ENCODE data around the gene INHBA.

DNA sequence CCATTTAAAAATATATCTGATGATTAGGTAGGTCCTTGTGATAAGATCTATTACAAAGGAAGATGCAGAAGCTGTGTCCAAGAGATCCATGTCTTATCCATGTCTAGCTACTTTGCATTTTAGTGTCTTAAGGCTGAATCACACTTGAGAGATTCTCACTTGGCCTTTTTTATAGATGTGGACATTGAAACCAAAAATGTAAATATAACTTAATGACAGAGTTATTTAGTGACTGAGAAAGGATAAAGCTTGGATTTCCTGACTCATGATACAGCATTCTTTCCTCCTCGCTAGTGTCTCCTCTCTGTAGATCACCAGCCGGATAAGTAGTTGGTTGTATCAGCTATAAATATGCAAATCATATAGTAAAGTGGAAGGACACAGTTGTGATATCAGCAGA lies 23.3 kb downstream of the INHBA start:
- TF ChIP-seq, protein P1, sequence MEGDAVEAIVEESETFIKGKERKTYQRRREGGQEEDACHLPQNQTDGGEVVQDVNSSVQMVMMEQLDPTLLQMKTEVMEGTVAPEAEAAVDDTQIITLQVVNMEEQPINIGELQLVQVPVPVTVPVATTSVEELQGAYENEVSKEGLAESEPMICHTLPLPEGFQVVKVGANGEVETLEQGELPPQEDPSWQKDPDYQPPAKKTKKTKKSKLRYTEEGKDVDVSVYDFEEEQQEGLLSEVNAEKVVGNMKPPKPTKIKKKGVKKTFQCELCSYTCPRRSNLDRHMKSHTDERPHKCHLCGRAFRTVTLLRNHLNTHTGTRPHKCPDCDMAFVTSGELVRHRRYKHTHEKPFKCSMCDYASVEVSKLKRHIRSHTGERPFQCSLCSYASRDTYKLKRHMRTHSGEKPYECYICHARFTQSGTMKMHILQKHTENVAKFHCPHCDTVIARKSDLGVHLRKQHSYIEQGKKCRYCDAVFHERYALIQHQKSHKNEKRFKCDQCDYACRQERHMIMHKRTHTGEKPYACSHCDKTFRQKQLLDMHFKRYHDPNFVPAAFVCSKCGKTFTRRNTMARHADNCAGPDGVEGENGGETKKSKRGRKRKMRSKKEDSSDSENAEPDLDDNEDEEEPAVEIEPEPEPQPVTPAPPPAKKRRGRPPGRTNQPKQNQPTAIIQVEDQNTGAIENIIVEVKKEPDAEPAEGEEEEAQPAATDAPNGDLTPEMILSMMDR (IDR thresholded peaks at IDR 0.05; ENCODE audit: low read length), result no peak
- no peak for TF ChIP-seq EZH2 (optimal IDR thresholded peaks at IDR 0.05; ENCODE audit: low read depth, low read length)
